ENCODE results near the gene LARP1.
"Not testable (repeated sequence)": the region's sequence is repeated elsewhere in the genome, so short reads cannot be mapped to it uniquely, and the experiment has no call there.

The LARP1 gene

GRCh38 chr5:154758493-154758892 is 3.3 kb downstream of the LARP1 start:
- no peak for TF ChIP-seq CSDC2 (CRISPR knock-in tag; IDR thresholded peaks at IDR 0.05)
- TF ChIP-seq TOX (CRISPR knock-in tag; IDR thresholded peaks at IDR 0.05; ENCODE audit: borderline replicate concordance), result no peak
- TF ChIP-seq ZFP3 (CRISPR knock-in tag; IDR thresholded peaks at IDR 0.05), result no peak
- no peak for TF ChIP-seq ARNTL (CRISPR knock-in tag; IDR thresholded peaks at IDR 0.05; ENCODE audit: borderline replicate concordance, low read depth)
- no peak for TF ChIP-seq PATZ1 (CRISPR knock-in tag; IDR thresholded peaks at IDR 0.05; ENCODE audit: borderline replicate concordance)
- no peak for TF ChIP-seq ZC3H10 (CRISPR knock-in tag; IDR thresholded peaks at IDR 0.05)
- no peak for TF ChIP-seq TCF4 (CRISPR knock-in tag; IDR thresholded peaks at IDR 0.05; ENCODE audit: borderline replicate concordance)
- no peak for TF ChIP-seq POU6F1 (CRISPR knock-in tag; IDR thresholded peaks at IDR 0.05; ENCODE audit: borderline replicate concordance, low read depth)
- TF ChIP-seq ESRRG (CRISPR knock-in tag; IDR thresholded peaks at IDR 0.05), result no peak
- no peak for ATAC-seq

GRCh38 chr5:154758977-154759376 is 3.8 kb downstream of the LARP1 start:
- no peak for ATAC-seq
- TF ChIP-seq ZNF565 (CRISPR knock-in tag; conservative IDR thresholded peaks at IDR 0.05; ENCODE audit: low read depth), result no peak
- no peak for TF ChIP-seq TOX (CRISPR knock-in tag; IDR thresholded peaks at IDR 0.05; ENCODE audit: borderline replicate concordance)
- TF ChIP-seq ARNTL (CRISPR knock-in tag; IDR thresholded peaks at IDR 0.05; ENCODE audit: borderline replicate concordance, low read depth), result no peak
- no peak for TF ChIP-seq GLIS3 (CRISPR knock-in tag; IDR thresholded peaks at IDR 0.05)
- TF ChIP-seq ZFP3 (CRISPR knock-in tag; IDR thresholded peaks at IDR 0.05), result no peak
- TF ChIP-seq RARB (CRISPR knock-in tag; IDR thresholded peaks at IDR 0.05), result no peak
- TF ChIP-seq TSHZ2 (CRISPR knock-in tag; IDR thresholded peaks at IDR 0.05), result no peak
- no peak for TF ChIP-seq SNAI2 (CRISPR knock-in tag; IDR thresholded peaks at IDR 0.05)
- TF ChIP-seq PPARA (CRISPR knock-in tag; IDR thresholded peaks at IDR 0.05; ENCODE audit: borderline replicate concordance), result no peak
- TF ChIP-seq ZFP30 (CRISPR knock-in tag; IDR thresholded peaks at IDR 0.05), result no peak
- no peak for TF ChIP-seq CSRNP3 (CRISPR knock-in tag; IDR thresholded peaks at IDR 0.05)
- no peak for TF ChIP-seq CREB5 (CRISPR knock-in tag; IDR thresholded peaks at IDR 0.05; ENCODE audit: low read depth)
- TF ChIP-seq OSR1 (CRISPR knock-in tag; IDR thresholded peaks at IDR 0.05), result no peak
- no peak for TF ChIP-seq PATZ1 (CRISPR knock-in tag; IDR thresholded peaks at IDR 0.05; ENCODE audit: borderline replicate concordance)
- no peak for TF ChIP-seq CSDC2 (CRISPR knock-in tag; IDR thresholded peaks at IDR 0.05)
- no peak for TF ChIP-seq ZC3H10 (CRISPR knock-in tag; IDR thresholded peaks at IDR 0.05)
- no peak for TF ChIP-seq BACH2 (CRISPR knock-in tag; IDR thresholded peaks at IDR 0.05; ENCODE audit: borderline replicate concordance)
- no peak for TF ChIP-seq ZNF8 (CRISPR knock-in tag; IDR thresholded peaks at IDR 0.05)
- TF ChIP-seq POU6F1 (CRISPR knock-in tag; IDR thresholded peaks at IDR 0.05; ENCODE audit: borderline replicate concordance, low read depth), result no peak
- no peak for TF ChIP-seq ZNF70 (CRISPR knock-in tag; IDR thresholded peaks at IDR 0.05)

- not testable (repeated sequence) for ATAC-seq
Measured at GRCh38 chr5:154759868-154760267, 4.7 kb downstream of the LARP1 start.
